Tibial nerve (tissue), 4 donors: ENCODE data around the gene NUDT16L1. TPM values are rescaled to one million over a fixed set of nuclear protein-coding genes. Genes with fewer than 3 reads are reported as not detected.
A peak's percentile ranks its signal among the peaks of the same experiment; 100 is the strongest.

Source experiments
- DNase-seq, 2 donors: peaks; one replicate each; pipeline ENCODE4 v3.0.0-alpha.2; 2019; ENCODE audit warnings: low spot score in 2 of 2
- H3K27ac ChIP-seq, 4 donors: fragments of 200-600 bp; sonication (generic) in 3 of 4; one replicate each; pipeline ENCODE4 v1.5.1; 2017 to 2019; ENCODE audit warnings: mild to moderate bottlenecking in 1 of 4
- H3K27me3 ChIP-seq, 2 donors: fragments of 200-600 bp; sonication (generic) in 1 of 2; one replicate each; pipeline versions ENCODE4 v1.5.1 to v1.6.0; 2017 to 2019
- H3K36me3 ChIP-seq, 3 donors: fragments of 200-600 bp; sonication (generic); one replicate each; pipeline ENCODE4 v1.5.1; 2018 to 2019
- H3K4me1 ChIP-seq, 4 donors: fragments of 200-600 bp; sonication (generic) in 3 of 4; one replicate each; pipeline ENCODE4 v1.5.1; 2017 to 2019
- H3K4me3 ChIP-seq, 4 donors: fragments of 200-600 bp; sonication (generic) in 3 of 4; one replicate each; pipeline ENCODE4 v1.5.1; 2017 to 2019; ENCODE audit warnings: mild to moderate bottlenecking in 1 of 4, moderate library complexity in 1 of 4
- H3K9me3 ChIP-seq, 4 donors: fragments of 200-600 bp; sonication (generic) in 3 of 4; one replicate each; pipeline ENCODE4 v1.5.1; 2017 to 2019
- CTCF ChIP-seq, 5 experiments: fragments of 200-600 bp in 3 of 5; fragments of 450-650 bp in 2 of 5; sonication (generic) in 3 of 5; IDR thresholded peaks; one replicate each; pipeline ENCODE4 v1.5.1; 2016 to 2019; ENCODE audit warnings: antibody characterized with exemption in 5 of 5, mild to moderate bottlenecking in 3 of 5, moderate library complexity in 2 of 5
- EP300 ChIP-seq, 2 donors: sonication (generic); formaldehyde crosslinking; IDR thresholded peaks; one replicate each; pipeline ENCODE4 v1.6.1; 2017; ENCODE audit warnings: antibody characterized with exemption in 2 of 2, mild to moderate bottlenecking in 1 of 2
- POLR2A ChIP-seq, 2 donors: fragments of 450-650 bp; IDR thresholded peaks; one replicate each; pipeline ENCODE4 v1.6.1; 2017; ENCODE audit warnings: antibody characterized with exemption in 2 of 2, mild to moderate bottlenecking in 2 of 2, moderate library complexity in 2 of 2
- WGBS, 2 donors: methylation state at CpG; one replicate each; pipeline ENCODE4 v1.1.5; 2018; 5-methylcytosine and 5-hydroxymethylcytosine counted together
- total RNA-seq, 4 donors: library from RNA; depleted of rRNA; stranded (reverse); fragments of >200 nt; gene quantifications; one replicate each; pipeline ENCODE4 v1.1.0, GENCODE V29; 2016

Gene NUDT16L1
- total RNA-seq, 4 donors from 2014 or later: 30.3 to 63.7 (median 48.5) TPM

GRCh38 chr16:4690946-4691665 lies 2.3 kb upstream of the NUDT16L1 start:
- no peak overlapping the region for H3K27ac ChIP-seq
- H3K36me3 ChIP-seq: peaks cover 0 to 60% (median 5%) of the 10 kb centered on the region in 3 donors
- WGBS, 2 donors: 70 to 75% methylated on average over 6 to 18 of the region's 19 CpGs
- no peaks in the 10 kb centered on the region for H3K9me3 ChIP-seq
- peaks cover 0 to 32% (median 13%) of the 10 kb centered on the region in 4 donors for H3K4me1 ChIP-seq
- no peak overlapping the region for H3K4me3 ChIP-seq
- TF ChIP-seq CTCF (IDR thresholded peaks at IDR 0.05) (no peak), POLR2A (IDR thresholded peaks at IDR 0.05) (no peak), EP300 (IDR thresholded peaks at IDR 0.05) (no peak)
- DNase-seq: no peak
- no peaks in the 10 kb centered on the region for H3K27me3 ChIP-seq

GRCh38 chr16:4691666-4692412 lies 1.5 kb upstream of the NUDT16L1 start:
- no peak for DNase-seq
- TF ChIP-seq EP300 (IDR thresholded peaks at IDR 0.05): no peak
- TF ChIP-seq POLR2A (IDR thresholded peaks at IDR 0.05): no peak
- TF ChIP-seq CTCF (IDR thresholded peaks at IDR 0.05): no peak
- Histone ChIP-seq H3K27ac (no peak overlapping the region), H3K4me3 (no peak overlapping the region), H3K27me3 (no peaks in the 10 kb centered on the region), H3K36me3 (peaks cover 0 to 60% (median 5%) of the 10 kb centered on the region in 3 donors), H3K4me1 (peaks cover 0 to 39% (median 13%) of the 10 kb centered on the region in 4 donors), H3K9me3 (no peaks in the 10 kb centered on the region)
- 70 to 80% methylated on average over 14 to 17 of the region's 20 CpGs for WGBS, 2 donors

GRCh38 chr16:4692460-4693295 lies 684 bp upstream of the NUDT16L1 start:
- Histone ChIP-seq H3K9me3 (no peaks in the 10 kb centered on the region), H3K27ac (peak overlapping the region in 3 of 4 donors; percentile 76 to 93 (median 89)), H3K27me3 (no peaks in the 10 kb centered on the region), H3K4me1 (peaks cover 0 to 47% (median 13%) of the 10 kb centered on the region in 4 donors), H3K4me3 (peak overlapping the region; percentile 47 to 98 (median 90)), H3K36me3 (peaks cover 0 to 60% (median 6%) of the 10 kb centered on the region in 3 donors)
- no peak for DNase-seq
- TF ChIP-seq EP300 (IDR thresholded peaks at IDR 0.05) (no peak), POLR2A (IDR thresholded peaks at IDR 0.05) (no peak), CTCF (IDR thresholded peaks at IDR 0.05) (no peak)
- WGBS, 2 donors: 25 to 39% methylated on average over 18 to 23 of the region's 31 CpGs

GRCh38 chr16:4693956-4694641 lies 737 bp downstream of the NUDT16L1 start:
- peak overlapping the region; percentile 60 to 93 (median 87) for H3K27ac ChIP-seq
- 0 to 3% methylated on average over 12 to 28 of the region's 54 CpGs for WGBS, 2 donors

More at GRCh38 chr16:4693956-4694641, 737 bp downstream of the NUDT16L1 start:
- H3K4me3 ChIP-seq: peak overlapping the region; percentile 86 to 98 (median 92)
- H3K27me3 ChIP-seq: no peaks in the 10 kb centered on the region
- H3K4me1 ChIP-seq: peaks cover 0 to 47% (median 13%) of the 10 kb centered on the region in 4 donors
- TF ChIP-seq POLR2A (IDR thresholded peaks at IDR 0.05): no peak
- no peak for TF ChIP-seq EP300 (IDR thresholded peaks at IDR 0.05)
- TF ChIP-seq CTCF (IDR thresholded peaks at IDR 0.05): no peak
- no peaks in the 10 kb centered on the region for H3K9me3 ChIP-seq
- no peak for DNase-seq
- H3K36me3 ChIP-seq: peaks cover 0 to 60% (median 19%) of the 10 kb centered on the region in 3 donors
